ENCODE results near the gene SASH1.

- TF ChIP-seq CTCF (conservative IDR thresholded peaks at IDR 0.05; ENCODE audit: low read depth, low read length) (no peak), EZH2 (IDR thresholded peaks at IDR 0.05; ENCODE audit: borderline replicate concordance, low read depth, low read length, poor library complexity, severe bottlenecking) (no peak)
These were observed 47.3 kb upstream of the SASH1 start for GRCh38 chr6:148295261-148295887.

All from A673 (cell line).